GM18867 (cell line): ENCODE measurements around the gene GLRA1.
A peak's percentile ranks its signal among the peaks of the same experiment; 100 is the strongest.
"Not testable (repeated sequence)": the region's sequence is repeated elsewhere in the genome, so short reads cannot be mapped to it uniquely, and the experiment has no call there.

Experiments used
- ATAC-seq: cut with Tn5 transposase; IDR thresholded peaks from one replicate; pipeline ENCODE4 v1.9.1; 2021; ENCODE audit warnings: mild to moderate bottlenecking, moderate library complexity; ENCODE audit not compliant: unreplicated experiment

The GLRA1 gene

GRCh38 chr5:151885138-151885908, 39.3 kb downstream of the GLRA1 start:
- ATAC-seq: no peak

GRCh38 chr5:151881621-151882225, 42.9 kb downstream of the GLRA1 start:
- ATAC-seq: no peak

- no peak for ATAC-seq
These were observed 44.3 kb downstream of the GLRA1 start for GRCh38 chr5:151880324-151880723.

GRCh38 chr5:151873701-151874100, 51.0 kb downstream of the GLRA1 start:
- ATAC-seq: no peak

- ATAC-seq: no peak
These were observed 52.0 kb downstream of the GLRA1 start for GRCh38 chr5:151872701-151873100.

- no peak for ATAC-seq
These were observed 53.8 kb downstream of the GLRA1 start for GRCh38 chr5:151870820-151871219.

- no peak for ATAC-seq
These were observed 54.4 kb downstream of the GLRA1 start for GRCh38 chr5:151870271-151870670.

GRCh38 chr5:151869843-151870242, 54.8 kb downstream of the GLRA1 start:
- no peak for ATAC-seq

- peak; percentile 72 for ATAC-seq
These were observed 56.2 kb downstream of the GLRA1 start for GRCh38 chr5:151868451-151868850.

GRCh38 chr5:151864061-151864748, 60.4 kb downstream of the GLRA1 start:
- no peak for ATAC-seq

GRCh38 chr5:151863566-151863965, 61.1 kb downstream of the GLRA1 start:
- ATAC-seq: no peak

- ATAC-seq: peak; percentile 91
These were observed 61.7 kb downstream of the GLRA1 start for GRCh38 chr5:151862811-151863472.

GRCh38 chr5:151860867-151861266, 63.8 kb downstream of the GLRA1 start:
- not testable (repeated sequence) for ATAC-seq

GRCh38 chr5:151856861-151857260, 67.8 kb downstream of the GLRA1 start:
- ATAC-seq: no peak

- ATAC-seq: no peak
These were observed 69.0 kb downstream of the GLRA1 start for GRCh38 chr5:151855701-151856100.

GRCh38 chr5:151847871-151848270, 76.8 kb downstream of the GLRA1 start:
- no peak for ATAC-seq

GRCh38 chr5:151846765-151847164, 77.9 kb downstream of the GLRA1 start:
- ATAC-seq: no peak

GRCh38 chr5:151832843-151833242, 91.8 kb downstream of the GLRA1 start:
- not testable (repeated sequence) for ATAC-seq

- no peak for ATAC-seq
These were observed 95.3 kb downstream of the GLRA1 start for GRCh38 chr5:151829370-151829769.

GRCh38 chr5:151825445-151825844, 99.2 kb downstream of the GLRA1 start:
- peak; percentile 70 for ATAC-seq

GRCh38 chr5:151822141-151822540, 102.5 kb downstream of the GLRA1 start:
- no peak for ATAC-seq
